A549 (cell line): ENCODE measurements around the gene ZNF446.

Experiments
- BHLHE40 ChIP-seq: IDR thresholded peaks from 2 replicates; pipeline ENCODE4 v1.6.1; 2012; ENCODE audit warnings: low read depth, low read length, inconsistent platforms
- CHD2 ChIP-seq: fragments of 150-350 bp; IDR thresholded peaks from 2 replicates; pipeline ENCODE4 v1.6.1; 2014; ENCODE audit warnings: low read length; ENCODE audit not compliant: partially characterized antibody
- ESRRA ChIP-seq: fragments of 150-350 bp; IDR thresholded peaks from 2 replicates; pipeline ENCODE4 v1.6.1; 2014; ENCODE audit warnings: mild to moderate bottlenecking, low read length, borderline replicate concordance
- GATA3 ChIP-seq: IDR thresholded peaks from 2 replicates; pipeline ENCODE4 v1.6.1; 2012; ENCODE audit warnings: borderline replicate concordance
- HDAC2 ChIP-seq: fragments of 200-600 bp; sonication (generic); IDR thresholded peaks from 2 replicates; pipeline ENCODE4 v1.6.1; 2016
- POLR2A ChIP-seq: IDR thresholded peaks from 2 replicates; pipeline ENCODE4 v1.6.1; 2012; ENCODE audit warnings: mild to moderate bottlenecking, low read length
- RAD21 ChIP-seq, 2 experiments: fragments of >200 bp in 1 of 2; sonication (Bioruptor Twin) in 1 of 2; formaldehyde crosslinking in 1 of 2; IDR thresholded peaks in 1 of 2; conservative IDR thresholded peaks in 1 of 2; 2 replicates in 1 of 2; 3 replicates in 1 of 2; pipeline ENCODE4 v1.6.1; 2012 to 2018; ENCODE audit warnings: inconsistent platforms in 1 of 2
- USF2 ChIP-seq: fragments of 450-650 bp; IDR thresholded peaks from 2 replicates; pipeline ENCODE4 v1.6.1; 2014; ENCODE audit warnings: antibody characterized with exemption
- ZNF302 ChIP-seq: fragments of 250-450 bp; sonication (Bioruptor Pico); IDR thresholded peaks from 2 replicates; pipeline ENCODE4 v1.9.0; 2021; ENCODE audit warnings: inconsistent platforms, mild to moderate bottlenecking, moderate library complexity
- TF ChIP-seq, protein P1 (sequence below): fragments of >200 bp; sonication (Bioruptor Twin); formaldehyde crosslinking; IDR thresholded peaks from 3 replicates; pipeline ENCODE4 v1.5.1; 2016

GRCh38 chr19:58473775-58474174, 2.4 kb upstream of the ZNF446 start:
- no peak for TF ChIP-seq ZNF302 (CRISPR knock-in tag)
- TF ChIP-seq, protein P1, sequence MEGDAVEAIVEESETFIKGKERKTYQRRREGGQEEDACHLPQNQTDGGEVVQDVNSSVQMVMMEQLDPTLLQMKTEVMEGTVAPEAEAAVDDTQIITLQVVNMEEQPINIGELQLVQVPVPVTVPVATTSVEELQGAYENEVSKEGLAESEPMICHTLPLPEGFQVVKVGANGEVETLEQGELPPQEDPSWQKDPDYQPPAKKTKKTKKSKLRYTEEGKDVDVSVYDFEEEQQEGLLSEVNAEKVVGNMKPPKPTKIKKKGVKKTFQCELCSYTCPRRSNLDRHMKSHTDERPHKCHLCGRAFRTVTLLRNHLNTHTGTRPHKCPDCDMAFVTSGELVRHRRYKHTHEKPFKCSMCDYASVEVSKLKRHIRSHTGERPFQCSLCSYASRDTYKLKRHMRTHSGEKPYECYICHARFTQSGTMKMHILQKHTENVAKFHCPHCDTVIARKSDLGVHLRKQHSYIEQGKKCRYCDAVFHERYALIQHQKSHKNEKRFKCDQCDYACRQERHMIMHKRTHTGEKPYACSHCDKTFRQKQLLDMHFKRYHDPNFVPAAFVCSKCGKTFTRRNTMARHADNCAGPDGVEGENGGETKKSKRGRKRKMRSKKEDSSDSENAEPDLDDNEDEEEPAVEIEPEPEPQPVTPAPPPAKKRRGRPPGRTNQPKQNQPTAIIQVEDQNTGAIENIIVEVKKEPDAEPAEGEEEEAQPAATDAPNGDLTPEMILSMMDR = no peak
- no peak for TF ChIP-seq BHLHE40
- no peak for TF ChIP-seq CHD2
- no peak for TF ChIP-seq POLR2A
- TF ChIP-seq ESRRA = no peak
- no peak for TF ChIP-seq USF2
- TF ChIP-seq RAD21 (conservative IDR thresholded peaks at IDR 0.05 in 1 of 2, IDR thresholded peaks at IDR 0.05 in 1 of 2) = no peak
- TF ChIP-seq HDAC2 = no peak
- no peak for TF ChIP-seq GATA3
